GM21786 (cell line): ENCODE results near the gene COPZ1.
"Not testable (repeated sequence)": the region's sequence is repeated elsewhere in the genome, so short reads cannot be mapped to it uniquely, and the experiment has no call there.

Experiments
- ATAC-seq: cut with Tn5 transposase; IDR thresholded peaks from one replicate; pipeline ENCODE4 v1.9.1; 2021; ENCODE audit not compliant: unreplicated experiment

Gene COPZ1

DNA sequence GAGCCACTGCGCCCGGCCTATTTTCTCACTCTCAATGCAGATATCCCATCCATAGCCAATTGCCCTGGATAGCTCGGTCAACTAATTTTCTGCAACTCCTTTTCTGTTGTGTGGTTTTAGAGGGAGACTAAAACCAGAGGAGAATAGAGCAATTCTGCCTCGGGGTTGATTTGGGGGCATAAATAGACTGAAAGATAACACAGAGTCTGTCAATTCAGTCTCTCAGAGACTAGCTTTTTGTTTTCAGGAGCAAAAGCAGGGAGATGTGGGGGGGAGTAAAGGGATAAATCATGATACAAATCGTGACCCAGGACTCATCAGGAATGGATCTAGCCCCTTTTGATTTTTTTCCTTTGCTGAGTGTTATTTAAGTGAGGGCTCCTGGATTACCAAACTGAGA is 6.5 kb downstream of the COPZ1 start:
- ATAC-seq: no peak

DNA sequence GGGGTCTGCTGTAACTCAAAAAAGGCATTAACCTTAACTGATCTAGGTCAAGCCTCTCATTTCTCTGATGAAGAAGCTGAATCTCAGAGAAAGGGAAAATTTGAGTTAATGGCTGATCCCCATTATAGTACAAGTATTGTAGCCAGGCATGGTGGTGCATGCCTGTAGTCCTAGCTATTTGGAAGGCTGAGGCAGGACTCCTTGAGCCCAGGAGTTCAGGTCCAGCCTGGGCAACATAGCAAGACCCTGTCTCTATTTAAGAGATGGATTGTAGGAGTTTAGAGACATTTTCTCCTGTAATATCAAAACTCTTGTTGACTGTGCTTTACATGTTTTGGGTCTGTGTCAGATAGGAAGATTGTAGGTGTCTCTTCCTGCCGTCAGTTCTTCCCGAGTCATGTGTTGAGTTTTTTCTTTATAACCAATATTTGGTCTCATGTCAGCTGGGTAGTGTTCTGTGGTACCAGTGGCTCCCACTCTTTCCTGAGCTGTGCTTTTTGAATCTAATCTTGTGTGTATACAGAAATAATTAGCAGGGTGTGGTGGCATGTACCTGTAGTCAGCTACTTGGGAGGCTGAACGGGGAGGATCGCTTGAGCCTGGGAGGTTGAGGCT is 8.6 kb downstream of the COPZ1 start:
- ATAC-seq: no peak

DNA sequence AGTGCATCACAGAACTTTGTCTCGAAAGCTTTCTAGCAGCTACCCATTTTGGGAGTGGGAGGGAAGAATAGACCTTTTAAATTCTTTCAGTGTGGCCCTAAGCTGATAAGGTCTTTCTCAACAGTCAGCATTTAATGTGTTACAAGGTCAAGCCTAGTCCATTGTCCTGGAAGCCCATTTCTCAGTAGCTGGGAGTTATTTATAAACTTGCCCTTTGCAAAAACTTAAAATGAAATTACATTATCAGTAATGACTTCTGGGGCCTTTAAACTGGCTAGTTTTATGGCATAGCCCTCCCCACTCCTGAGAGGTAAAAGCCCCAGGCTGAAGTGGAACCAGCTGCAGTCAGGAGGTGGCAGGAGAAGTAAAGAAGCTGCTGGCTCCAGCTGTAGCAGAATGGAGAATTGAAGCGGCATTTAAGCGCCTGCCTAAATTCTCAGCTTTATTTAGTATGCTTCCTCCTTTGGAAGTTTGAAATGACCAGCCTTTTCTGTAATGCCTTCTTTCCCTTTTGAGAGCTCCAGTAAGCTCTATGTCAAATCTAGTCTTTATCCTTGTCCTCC is 12.4 kb downstream of the COPZ1 start:
- ATAC-seq: no peak

DNA sequence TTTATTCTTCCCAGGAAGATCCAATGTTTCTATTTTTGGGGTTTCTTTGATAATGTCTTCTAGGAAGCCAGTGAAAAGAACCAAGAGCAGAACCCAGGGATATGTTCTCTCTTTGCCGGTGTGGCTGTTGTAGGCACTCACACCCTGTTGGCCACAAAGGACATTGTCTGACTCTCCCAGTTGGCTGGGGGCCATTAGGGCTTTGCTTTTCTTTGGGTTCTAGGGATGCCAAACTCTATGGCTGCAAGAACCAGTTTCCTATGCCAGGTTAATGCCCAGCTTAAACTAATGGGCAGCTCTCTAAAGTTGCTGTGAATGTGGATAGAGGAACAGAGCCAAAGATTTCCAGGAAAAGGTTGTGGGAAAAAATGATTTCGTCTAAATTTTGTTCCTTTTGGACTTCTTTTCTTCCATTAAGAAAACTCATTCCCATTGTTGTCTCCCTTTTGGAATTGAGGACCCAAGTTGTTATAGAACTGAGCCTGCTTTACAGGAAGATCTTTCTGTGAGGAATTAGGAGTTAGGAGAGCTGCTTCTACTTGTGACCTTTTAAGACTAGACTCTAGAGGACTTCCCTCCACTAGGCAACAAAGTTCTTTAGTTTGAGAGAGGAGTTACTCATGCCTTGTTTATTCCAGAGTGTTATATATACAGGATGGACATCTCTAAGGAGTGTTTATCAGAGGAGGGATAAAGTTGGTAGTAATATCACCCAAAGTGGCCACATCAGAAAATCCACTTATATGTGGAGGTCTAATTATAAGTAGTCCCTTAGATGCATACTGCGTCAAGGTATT is 13.1 kb downstream of the COPZ1 start:
- no peak for ATAC-seq

DNA sequence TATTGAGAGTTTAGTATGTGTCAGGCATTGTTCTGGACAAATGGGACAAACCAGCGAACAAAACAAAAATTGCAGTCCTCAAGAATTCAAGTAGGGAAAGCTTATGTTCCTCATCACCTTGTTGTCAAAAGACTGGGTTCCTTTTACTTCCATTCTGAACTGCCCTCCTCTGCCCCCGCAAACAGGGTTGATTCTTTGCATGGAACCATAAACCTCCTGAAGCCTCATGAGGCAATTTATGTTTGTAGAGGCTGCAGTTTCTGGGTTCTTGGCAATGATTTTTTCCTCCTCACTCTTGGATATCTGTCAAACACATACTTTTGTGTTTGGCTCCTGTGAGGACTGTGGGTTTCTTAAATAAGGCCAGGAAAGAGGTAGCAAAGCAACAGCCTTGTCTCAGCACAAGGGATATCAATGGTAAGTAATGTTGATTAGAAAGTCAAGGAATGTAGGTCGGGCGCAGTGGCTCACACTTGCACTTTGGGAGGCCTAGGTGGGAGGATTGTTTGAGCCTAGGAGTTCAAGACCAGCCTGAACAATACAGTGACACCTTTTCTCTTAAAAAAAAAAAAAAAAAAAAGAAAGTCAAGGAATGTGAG is 13.9 kb downstream of the COPZ1 start:
- no peak for ATAC-seq

DNA sequence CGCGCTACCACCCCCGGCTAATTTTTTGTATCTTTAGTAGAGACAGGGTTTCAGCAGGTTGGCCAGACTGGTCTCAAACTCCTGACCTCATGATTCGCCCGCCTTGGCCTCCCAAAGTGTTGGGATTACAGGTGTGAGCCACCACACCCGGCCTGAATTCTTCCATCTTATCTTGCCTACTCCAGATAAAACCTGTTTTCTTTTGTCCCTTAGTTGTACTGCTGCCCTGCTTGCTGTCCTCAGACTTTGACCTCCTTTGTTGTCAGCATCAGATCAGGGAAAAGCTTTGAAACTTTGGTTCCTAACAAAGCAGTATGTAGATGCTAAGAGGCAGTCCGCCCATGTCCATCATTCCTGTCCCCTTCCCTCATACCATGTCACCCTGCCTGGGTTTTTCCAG is 15.9 kb downstream of the COPZ1 start:
- no peak for ATAC-seq

DNA sequence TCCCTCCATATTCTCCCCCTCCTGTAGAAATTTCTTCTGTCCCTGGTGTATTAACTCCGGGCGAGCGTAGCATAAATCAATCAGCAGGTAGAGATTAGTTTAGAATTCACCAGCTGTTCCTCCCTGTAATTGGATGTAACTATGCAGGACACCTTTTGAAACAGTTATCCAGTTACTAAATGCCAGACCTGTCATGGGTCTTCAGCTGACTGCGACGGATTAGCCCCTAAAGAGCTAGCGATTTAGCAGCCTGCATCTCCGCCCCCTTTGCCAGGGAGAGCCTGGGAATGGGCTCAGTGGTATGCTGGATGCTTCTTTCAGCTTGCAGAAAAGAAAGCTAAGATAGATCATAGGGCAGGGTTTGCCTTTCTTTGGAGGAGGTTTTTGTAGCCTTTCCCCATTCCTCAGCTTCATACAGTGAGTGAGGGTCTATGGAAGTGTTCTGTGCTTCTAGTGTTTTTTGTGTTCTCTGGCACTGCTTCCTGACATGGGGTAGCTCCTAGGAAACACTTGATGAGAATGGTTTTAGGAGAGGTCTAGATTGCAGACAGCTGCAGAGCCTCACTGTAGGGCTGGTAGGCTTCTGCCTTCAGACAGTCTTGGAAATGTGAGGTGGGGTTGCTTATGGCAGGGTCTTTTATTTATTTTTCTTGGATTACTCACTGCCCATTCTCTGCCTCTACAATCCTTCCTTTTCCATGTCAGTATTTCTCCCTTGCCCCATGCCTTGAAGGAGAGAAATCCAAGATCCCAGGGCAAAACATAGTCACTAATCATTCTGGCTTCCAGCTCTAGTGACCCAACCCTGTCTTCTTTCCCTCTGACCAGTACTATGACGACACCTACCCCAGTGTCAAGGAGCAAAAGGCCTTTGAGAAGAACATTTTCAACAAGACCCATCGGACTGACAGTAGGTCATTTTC is 16.7 kb downstream of the COPZ1 start:
- no peak for ATAC-seq

DNA sequence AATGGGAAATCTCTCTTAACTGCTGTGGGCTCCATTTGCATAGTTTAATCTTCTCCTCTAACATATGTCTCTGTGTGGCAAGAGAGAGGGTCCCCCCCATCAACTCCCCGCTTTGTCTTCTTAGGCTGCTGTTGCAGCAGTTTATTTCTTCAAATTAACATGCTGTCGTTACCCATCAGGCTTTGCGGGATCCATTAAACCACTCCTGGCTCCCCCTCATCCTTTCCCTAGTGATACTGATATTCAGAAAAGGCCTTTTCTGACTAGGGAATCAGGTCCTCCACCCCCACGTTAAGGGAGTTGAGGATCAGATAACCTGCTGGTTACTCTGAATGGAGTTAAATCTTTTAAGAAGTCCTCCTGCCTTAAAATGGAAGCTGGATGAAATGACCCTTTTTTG is 24.1 kb downstream of the COPZ1 start:
- no peak for ATAC-seq

DNA sequence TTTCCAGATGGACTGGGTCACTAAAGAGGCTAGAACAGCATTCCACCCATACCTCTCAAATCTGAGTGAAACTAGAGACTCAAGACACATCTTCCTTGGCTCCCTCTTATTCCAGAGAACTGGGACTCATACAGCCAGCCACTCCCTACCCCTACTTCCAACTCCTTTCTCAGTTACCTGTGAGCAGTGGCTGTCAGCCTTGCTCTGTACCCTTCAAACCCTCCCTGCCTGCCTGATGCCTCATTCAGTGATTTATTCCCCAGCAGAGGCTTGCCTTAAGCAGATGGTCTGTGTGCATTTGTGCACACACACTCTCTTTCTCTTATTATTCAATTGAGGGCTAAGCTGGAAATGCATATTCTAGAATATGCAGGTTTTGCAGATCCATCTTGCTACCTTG is 24.7 kb downstream of the COPZ1 start:
- no peak for ATAC-seq

DNA sequence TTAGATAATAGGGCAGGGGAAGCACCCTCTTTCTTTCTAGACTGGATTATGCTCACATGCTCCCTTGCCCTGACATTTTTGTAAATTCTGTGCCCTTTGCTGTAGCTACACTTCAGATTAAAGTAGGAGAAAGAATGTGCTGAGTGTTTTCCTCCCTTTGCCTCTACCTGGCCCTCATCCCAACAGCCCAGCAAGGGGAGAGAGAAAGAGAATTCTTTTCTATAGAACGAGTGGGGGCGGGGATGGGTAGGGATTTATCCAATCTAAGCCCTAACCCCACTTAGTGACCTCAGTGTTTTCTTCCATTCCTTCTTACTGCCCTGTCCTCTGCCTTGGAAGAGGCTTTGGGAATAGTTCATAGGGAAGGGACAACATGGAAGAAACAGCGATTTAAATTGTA is 25.8 kb downstream of the COPZ1 start:
- no peak for ATAC-seq

DNA sequence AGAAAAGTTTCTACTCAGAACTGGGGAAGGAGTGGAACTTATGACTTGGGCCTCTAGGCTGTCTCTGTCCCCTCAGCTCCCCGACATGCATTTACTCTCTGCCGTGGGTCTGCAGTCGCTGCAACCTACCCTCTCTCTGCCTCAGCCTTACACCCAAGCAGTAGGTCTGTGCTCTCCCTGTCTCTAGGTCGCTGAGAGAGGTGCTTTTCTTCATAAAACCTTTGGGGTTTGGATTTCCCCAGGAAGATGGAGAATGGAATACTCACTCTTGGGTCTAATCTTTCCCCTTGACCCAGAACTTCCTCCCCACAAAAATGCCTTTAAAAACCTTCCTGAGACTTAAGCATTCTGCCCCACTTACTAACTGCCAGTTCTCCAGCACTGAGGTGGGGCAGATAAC is 26.4 kb downstream of the COPZ1 start:
- no peak for ATAC-seq

DNA sequence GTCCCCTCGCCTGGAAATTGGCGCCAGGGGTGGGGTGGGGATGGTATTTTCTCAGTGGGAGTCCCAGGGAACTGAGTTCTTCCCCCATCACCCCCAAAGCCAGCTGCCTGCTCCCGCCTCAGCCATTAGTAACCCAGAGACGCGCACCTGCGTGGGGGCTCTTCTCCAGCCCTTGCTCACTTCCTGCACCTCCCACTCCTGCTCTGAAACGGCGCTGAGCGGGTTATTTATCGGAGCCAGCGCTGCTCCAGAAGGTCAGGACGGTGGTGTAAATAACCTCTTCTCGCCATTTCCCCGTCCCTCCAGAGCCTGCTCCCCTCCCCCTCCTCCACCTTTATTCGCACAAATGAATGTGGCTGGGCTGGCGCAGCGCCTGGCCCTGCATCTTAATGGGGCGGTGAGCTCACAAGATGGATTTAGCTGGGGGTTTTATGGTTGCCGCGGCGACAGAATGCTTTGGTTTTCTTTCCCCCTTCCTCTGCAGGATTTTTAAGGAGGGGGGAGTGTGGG is 27.1 kb downstream of the COPZ1 start:
- no peak for ATAC-seq

DNA sequence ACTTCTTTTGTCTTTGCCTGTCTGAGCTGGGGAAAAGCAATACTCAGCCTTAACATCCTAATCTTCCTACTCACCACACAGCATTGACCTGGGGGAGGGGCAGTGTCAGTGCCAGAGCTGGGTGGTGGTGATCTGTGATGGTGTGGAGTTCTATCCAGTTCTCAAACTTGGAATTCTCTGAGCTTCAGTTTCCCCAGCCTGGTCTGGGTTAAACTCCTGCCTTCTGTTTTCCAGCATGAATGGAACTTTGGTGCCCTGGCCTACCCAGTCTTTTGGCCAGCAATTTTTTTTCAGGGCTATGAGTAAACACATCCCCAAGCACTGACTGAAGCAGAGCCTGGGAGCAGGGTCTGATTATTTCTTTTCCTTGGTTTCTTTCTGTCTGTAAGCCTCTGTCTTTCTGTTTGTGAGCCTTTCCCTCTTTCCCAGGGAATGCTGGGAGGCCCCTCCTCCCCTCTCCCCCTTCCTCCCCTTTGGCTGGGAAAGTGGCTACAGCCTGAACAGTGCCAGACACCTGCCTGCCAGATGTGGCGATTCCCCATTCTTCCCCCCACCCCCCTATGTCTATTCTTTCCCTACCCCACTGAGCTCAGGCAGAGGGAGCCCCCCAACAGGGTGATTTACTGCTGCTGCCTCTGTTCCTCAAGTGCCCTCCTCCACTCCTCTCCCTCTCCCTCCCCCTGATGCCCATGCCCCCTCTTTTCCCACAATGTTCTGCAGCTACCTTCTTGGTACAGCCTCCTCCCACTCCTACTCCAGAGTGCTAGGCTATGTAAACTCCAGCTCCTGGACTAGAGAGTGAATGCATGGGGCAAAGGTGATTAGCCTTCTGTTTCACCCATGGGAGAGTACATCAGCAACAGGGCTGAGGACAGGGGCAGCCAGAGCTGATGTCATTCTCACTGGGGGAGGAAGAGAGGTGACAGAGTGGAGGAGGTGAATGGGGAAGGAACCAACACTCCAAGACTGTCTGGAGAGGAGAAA is 28.3 kb downstream of the COPZ1 start:
- ATAC-seq: no peak

DNA sequence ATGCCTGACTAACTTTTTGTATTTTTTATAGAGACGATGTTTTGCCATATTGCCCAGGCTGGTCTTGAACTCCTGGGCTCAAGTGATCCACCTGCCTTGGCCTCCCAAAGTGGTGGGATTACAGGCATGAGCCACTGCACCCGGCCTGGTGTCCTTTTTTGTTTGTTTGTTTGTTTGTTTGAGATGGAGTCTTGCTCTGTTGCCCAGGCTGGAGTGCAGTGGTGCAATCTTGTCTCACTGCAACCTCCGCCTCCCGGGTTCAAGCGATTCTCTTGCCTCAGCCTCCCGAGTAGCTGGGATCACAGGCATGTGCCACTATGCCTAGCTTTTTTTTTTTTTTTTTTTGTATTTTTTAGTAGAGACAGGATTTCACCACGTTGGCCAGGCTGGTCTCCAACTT is 29.3 kb downstream of the COPZ1 start:
- not testable (repeated sequence) for ATAC-seq

DNA sequence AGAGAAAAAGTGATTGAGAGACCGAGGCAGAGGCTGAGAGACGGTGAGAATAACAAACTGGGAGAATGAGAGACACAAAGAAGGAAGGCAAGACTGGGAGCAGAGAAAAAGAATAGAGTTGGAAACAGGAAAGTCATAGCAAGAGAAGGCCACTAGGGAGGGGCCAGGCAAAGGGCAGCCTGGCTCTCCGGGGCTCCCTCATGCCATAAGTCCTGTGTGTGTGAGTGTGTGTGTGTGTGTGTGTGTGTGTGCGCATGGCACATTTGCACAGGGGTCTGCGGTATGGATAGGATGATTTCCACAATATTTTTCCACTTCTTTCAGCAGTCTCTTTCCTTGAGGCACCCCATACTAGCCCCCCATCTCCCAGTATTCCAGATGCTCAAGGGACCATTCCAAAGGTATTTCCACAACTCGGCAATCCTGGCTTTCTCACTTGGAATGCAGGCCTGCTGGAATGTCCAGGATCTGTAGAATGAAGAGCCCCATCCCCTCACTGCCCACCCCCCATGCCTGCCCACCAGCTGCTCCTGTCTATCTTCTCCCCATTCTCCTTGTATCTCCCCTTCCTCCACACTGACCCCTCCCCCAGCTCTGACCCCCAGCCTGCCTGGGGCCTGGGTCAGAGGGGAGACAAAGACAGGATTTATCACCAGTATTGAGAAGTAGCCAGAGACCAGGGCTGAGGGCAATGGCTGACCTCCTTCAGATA is 30.3 kb downstream of the COPZ1 start:
- no peak for ATAC-seq

DNA sequence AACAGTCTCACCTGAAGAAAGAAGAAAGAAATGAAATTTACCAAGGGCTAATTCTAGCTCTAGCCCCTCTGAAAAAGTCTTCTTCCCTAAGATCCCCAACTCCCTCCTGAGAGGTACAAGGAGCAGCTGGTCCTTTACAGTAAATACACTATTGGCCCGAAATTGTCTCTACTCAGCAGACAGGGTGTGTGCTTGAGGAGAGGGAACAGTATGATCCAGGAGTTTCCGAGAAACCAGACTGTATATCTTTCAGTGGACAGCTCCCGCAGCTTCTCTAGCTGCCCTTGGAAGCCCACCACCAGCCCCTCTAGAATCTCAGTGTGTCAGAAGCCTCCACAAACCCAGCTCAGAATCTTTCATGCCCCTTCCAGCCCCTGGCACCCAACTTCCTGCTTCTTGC is 31.3 kb downstream of the COPZ1 start:
- ATAC-seq: no peak

DNA sequence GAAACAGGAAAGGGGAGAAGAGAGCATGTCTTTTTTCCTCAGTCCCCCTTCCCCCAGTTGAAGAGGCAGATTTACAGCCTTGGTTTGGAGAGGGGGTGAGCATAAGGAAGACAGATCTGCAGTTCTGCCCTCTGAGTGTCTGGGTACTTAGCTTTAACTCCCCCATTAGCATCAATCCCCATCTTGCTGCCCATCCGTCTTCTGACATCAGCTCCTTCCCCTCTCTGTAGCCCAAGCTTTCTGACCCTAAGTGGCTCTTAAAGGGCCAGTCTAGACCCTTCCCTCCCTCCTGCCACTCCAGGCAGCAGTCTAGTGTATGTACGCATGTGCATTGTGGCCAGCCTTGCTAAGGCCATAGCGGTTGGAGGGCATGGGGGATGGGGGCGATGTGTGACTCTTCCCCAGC is 32.0 kb downstream of the COPZ1 start:
- no peak for ATAC-seq

DNA sequence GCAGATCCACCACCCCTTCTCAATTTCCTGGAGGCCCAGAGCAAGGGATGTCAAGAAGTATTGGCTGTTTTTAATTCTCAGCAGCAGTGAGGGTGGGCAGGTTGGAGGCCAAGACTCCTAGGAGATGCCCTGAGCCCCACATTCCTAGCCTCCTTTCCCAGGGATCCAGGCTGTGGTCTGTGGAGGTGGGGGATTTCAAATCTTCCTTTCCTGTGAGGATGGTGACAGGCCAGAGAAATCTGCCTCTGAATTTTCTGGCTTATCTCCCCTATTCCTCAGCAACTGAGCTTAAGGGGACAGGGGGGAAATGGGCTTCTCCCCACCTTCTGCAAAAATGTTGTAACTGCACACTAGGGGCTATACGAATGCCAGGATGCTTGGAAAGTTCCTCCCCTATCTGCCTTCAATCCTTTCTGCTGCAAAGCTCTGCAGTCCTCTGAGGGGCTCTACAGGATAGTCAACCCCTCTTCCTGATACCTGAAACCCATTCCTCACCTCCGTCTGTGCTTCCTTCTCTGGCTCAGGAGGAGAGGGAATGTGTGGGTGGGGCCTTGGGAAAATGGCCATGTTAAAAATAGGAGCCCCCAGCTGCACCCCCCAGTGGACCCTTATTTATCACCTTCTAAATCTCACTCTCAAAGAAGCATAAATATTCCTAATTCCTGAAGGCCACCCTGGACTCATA is 32.7 kb downstream of the COPZ1 start:
- ATAC-seq: no peak
